Pancreas (tissue), 10 donors: ENCODE measurements around the gene CASP14. TPM values are rescaled to one million over a fixed set of nuclear protein-coding genes. Genes with fewer than 3 reads are reported as not detected.

Experiments used
- ATAC-seq, 4 donors: fragments of 200-7000 bp; cut with Tn5 transposase; one replicate each; pipeline versions ENCODE4 v1.8.0 to v1.9.1; 2020; ENCODE audit warnings: mild to moderate bottlenecking in 4 of 4, moderate library complexity in 4 of 4
- DNase-seq, 6 donors: peaks; one replicate each; pipeline ENCODE4 v3.0.0-alpha.2; 2020
- FAIRE-seq: peaks from 2 replicates; lab custom pipeline; 2012; peaks lifted over from hg19 to GRCh38; lab: Jason Lieb, UNC
- H3K27ac ChIP-seq, 4 donors: fragments of 200-600 bp; sonication (generic); 1 replicate in 3 of 4; 2 replicates in 1 of 4; pipeline versions ENCODE4 v1.5.0 to v1.8.0; 2020
- H3K27me3 ChIP-seq, 4 donors: fragments of 200-600 bp; one replicate each; pipeline ENCODE4 v1.8.0; 2021
- H3K36me3 ChIP-seq, 3 donors: fragments of 200-600 bp; sonication (generic) in 1 of 3; one replicate each; pipeline versions ENCODE4 v1.5.0 to v1.8.0; 2020 to 2021
- H3K4me1 ChIP-seq, 3 donors: fragments of 200-600 bp; one replicate each; pipeline ENCODE4 v1.8.0; 2021
- H3K4me3 ChIP-seq, 4 donors: fragments of 200-600 bp; sonication (generic) in 2 of 4; one replicate each; pipeline versions ENCODE4 v1.5.0 to v1.8.0; 2020 to 2021
- H3K9me3 ChIP-seq, 4 donors: fragments of 200-600 bp; one replicate each; pipeline ENCODE4 v1.8.0; 2021
- WGBS, 2 donors: extraction: QIAGEN DNeasy Blood & Tissue Kit; methylation state at CpG; one replicate each; pipeline ENCODE4 v1.1.7; 2013; 5-methylcytosine and 5-hydroxymethylcytosine counted together
- intact Hi-C, 3 donors: fragments of 100-400 bp; cut with DNase I; formaldehyde crosslinking; loops; one replicate each; pipeline versions ENCODE4 v1.11.1 to v1.14.2; 2022
- polyA plus RNA-seq, 2 donors: library from polyadenylated mRNA; stranded (reverse); fragments of 200-250 nt; gene quantifications; one replicate each; pipeline ENCODE4 v1.2.3, GENCODE V29; 2013
- total RNA-seq, 6 donors: library from RNA; stranded (reverse); fragmentation: NEBNext Ultra II Directional in 4 of 6; extraction: Animal tissue kit (Norgen Biotek cat#: 25700) in 4 of 6; gene quantifications; one replicate each; pipeline versions ENCODE4 v1.2.1 to v1.2.4, GENCODE V29; 2021 to 2023
- TF ChIP-seq, protein P1 (sequence below), 4 donors: fragments of 200-600 bp; sonication (generic) in 3 of 4; IDR thresholded peaks; one replicate each; pipeline versions ENCODE4 v1.5.0 to v1.8.0; 2021; ENCODE audit warnings: antibody characterized with exemption in 4 of 4
- donor health status: healthy with polysubstance abuse.
- donor health status: DM: no; HTN: no; CAD: no; lungs with moderate emphysema.
- donor health status: DM: no; HTN: no; CAD: no.
- donor health status: control.
- donor health status: control.
- donor health status: Bipolar disorder and iron deficiency.
- donor health status: DM: yes; HTN: yes; CAD: no.
- donor health status: DM: no; HTN: no; CAD: no.
- donor health status: DM: no; HTN: no; CAD: no.
- donor health status: DM: yes; HTN: yes; CAD: no.

Gene CASP14
- total and polyA plus RNA-seq, 8 donors = 0.04 to 0.73 (median 0.14) TPM; not detected in 3

- Histone ChIP-seq H3K27ac (no peak overlapping the region), H3K4me3 (no peak overlapping the region), H3K9me3 (no peaks in the 10 kb centered on the region), H3K4me1 (no peaks in the 10 kb centered on the region), H3K27me3 (no peaks in the 10 kb centered on the region), H3K36me3 (no peaks in the 10 kb centered on the region)
- TF ChIP-seq, protein P1, sequence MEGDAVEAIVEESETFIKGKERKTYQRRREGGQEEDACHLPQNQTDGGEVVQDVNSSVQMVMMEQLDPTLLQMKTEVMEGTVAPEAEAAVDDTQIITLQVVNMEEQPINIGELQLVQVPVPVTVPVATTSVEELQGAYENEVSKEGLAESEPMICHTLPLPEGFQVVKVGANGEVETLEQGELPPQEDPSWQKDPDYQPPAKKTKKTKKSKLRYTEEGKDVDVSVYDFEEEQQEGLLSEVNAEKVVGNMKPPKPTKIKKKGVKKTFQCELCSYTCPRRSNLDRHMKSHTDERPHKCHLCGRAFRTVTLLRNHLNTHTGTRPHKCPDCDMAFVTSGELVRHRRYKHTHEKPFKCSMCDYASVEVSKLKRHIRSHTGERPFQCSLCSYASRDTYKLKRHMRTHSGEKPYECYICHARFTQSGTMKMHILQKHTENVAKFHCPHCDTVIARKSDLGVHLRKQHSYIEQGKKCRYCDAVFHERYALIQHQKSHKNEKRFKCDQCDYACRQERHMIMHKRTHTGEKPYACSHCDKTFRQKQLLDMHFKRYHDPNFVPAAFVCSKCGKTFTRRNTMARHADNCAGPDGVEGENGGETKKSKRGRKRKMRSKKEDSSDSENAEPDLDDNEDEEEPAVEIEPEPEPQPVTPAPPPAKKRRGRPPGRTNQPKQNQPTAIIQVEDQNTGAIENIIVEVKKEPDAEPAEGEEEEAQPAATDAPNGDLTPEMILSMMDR (IDR thresholded peaks at IDR 0.05) = no peak
- intact Hi-C loops = no loop called here
- DNase-seq (no peak), FAIRE-seq (no peak), ATAC-seq (no peak)
- WGBS, 2 donors = 47 to 73% methylated on average over 1 of the region's 1 CpG
Measured at GRCh38 chr19:15042003-15042402, 7.3 kb upstream of the CASP14 start.

DNA sequence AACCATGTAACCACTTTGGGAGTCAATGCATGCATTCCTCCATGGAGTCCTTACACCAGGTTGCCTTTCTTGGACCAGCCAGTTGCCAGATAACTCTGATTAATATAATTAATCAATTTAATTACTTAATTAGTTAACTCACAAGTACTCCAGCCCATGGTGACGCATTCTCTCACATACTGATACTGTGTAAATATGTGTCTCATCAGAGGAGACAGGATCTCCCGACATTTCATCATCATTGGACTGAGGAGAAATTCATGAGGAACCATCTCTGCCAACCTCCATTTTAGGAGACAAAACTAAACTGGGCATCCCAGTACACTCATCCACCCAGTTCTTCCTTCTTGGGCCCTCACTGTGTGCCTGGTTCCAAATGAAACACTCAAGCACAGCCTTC, 6.5 kb upstream of the CASP14 start:
- DNase-seq (no peak), FAIRE-seq (no peak), ATAC-seq (no peak)
- Histone ChIP-seq H3K4me1 (no peaks in the 10 kb centered on the region), H3K36me3 (no peaks in the 10 kb centered on the region), H3K4me3 (no peak overlapping the region), H3K9me3 (no peaks in the 10 kb centered on the region), H3K27ac (no peak overlapping the region), H3K27me3 (no peaks in the 10 kb centered on the region)
- intact Hi-C loops = no loop called here
- WGBS, 2 donors = 66 to 74% methylated on average over 2 of the region's 2 CpGs
- TF ChIP-seq, protein P1 (IDR thresholded peaks at IDR 0.05) = no peak

GRCh38 chr19:15045506-15045905, 3.8 kb upstream of the CASP14 start:
- Histone ChIP-seq H3K36me3 (no peaks in the 10 kb centered on the region), H3K27ac (no peak overlapping the region), H3K27me3 (no peaks in the 10 kb centered on the region), H3K4me3 (no peak overlapping the region), H3K9me3 (no peaks in the 10 kb centered on the region), H3K4me1 (no peaks in the 10 kb centered on the region)
- no peak for ATAC-seq
- 44 to 53% methylated on average over 3 of the region's 3 CpGs for WGBS, 2 donors
- DNase-seq = no peak
- no peak for FAIRE-seq
- intact Hi-C loops = no loop called here
- TF ChIP-seq, protein P1 (IDR thresholded peaks at IDR 0.05) = no peak

DNA sequence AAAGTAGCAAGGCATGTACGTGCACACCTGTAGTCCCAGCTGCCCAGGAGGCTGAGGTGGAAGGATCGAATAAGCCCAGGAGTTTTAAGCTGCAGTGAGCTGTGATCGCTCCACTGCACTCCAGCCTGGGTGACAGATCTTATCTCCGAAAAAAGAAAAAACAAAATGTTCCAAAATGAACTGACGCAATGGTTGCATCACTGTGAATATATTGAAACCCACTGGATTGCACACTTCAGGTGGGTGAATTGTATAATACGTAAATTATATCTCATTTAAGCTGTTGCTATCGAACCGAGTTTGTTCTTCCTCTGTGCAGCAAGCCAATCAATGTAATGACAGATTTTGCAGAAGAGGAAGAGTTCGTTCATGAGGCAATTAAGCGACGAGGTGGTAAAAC, 1.6 kb upstream of the CASP14 start:
- FAIRE-seq (no peak), DNase-seq (no peak), ATAC-seq (peak in 2 of 4 donors; percentile 44 to 48)
- TF ChIP-seq, protein P1 (IDR thresholded peaks at IDR 0.05) = no peak
- Histone ChIP-seq H3K4me3 (no peak overlapping the region), H3K36me3 (no peaks in the 10 kb centered on the region), H3K4me1 (no peaks in the 10 kb centered on the region), H3K27me3 (no peaks in the 10 kb centered on the region), H3K27ac (no peak overlapping the region), H3K9me3 (no peaks in the 10 kb centered on the region)
- 33 to 55% methylated on average over 11 of the region's 11 CpGs for WGBS, 2 donors
- intact Hi-C loops = no loop called here

DNA sequence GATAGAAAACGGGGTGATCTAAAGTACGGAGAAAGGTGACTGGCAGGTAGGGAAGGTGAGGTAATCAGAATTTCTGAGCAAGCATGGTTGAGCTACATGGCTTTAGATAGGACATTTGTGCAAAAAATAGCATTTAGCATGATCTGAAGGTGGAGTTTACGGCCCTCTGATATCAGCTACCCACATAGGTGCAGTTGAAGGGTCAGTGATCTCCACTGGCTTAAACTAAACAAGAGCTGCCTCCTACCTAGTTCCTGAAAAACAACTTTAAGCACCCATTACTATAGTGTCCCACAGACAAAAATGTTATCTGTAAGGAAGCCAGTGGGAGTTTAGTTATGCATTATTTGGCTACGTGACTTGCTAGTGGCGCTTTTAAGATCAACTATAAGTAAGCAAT, 1.2 kb upstream of the CASP14 start:
- no peak for FAIRE-seq
- Histone ChIP-seq H3K27ac (no peak overlapping the region), H3K36me3 (no peaks in the 10 kb centered on the region), H3K9me3 (no peaks in the 10 kb centered on the region), H3K4me3 (no peak overlapping the region), H3K4me1 (no peaks in the 10 kb centered on the region), H3K27me3 (no peaks in the 10 kb centered on the region)
- no peak for DNase-seq
- ATAC-seq = peak in 3 of 4 donors; percentile 66 to 80 (median 70)
- intact Hi-C loops = no loop called here
- TF ChIP-seq, protein P1 (IDR thresholded peaks at IDR 0.05) = no peak
- 21 to 35% methylated on average over 5 of the region's 5 CpGs for WGBS, 2 donors
